Stimulated activated effector memory CD8-positive, alpha-beta T cell treated with anti-CD3 and anti-CD28 coated beads, Interleukin-12 subunit alpha, Interleukin-12 subunit beta, amount 100 ng/mL, for 72 hours (primary cell): ENCODE measurements around the gene FLVCR1.
A peak's percentile ranks its signal among the peaks of the same experiment; 100 is the strongest.
"Not testable (repeated sequence)": the region's sequence is repeated elsewhere in the genome, so short reads cannot be mapped to it uniquely, and the experiment has no call there.

Experiments used
- ATAC-seq: fragments of 150-1000 bp; cut with Tn5 transposase; 2 replicates; pipeline ENCODE4 v1.10.0; 2021
- DNase-seq, 2 donors: peaks; one replicate each; pipeline ENCODE4 v3.0.0; 2021 to 2022; ENCODE audit warnings: low spot score in 2 of 2
- H3K27ac Mint-ChIP-seq: one replicate; pipeline ENCODE4 v1.8.0; 2022; ENCODE audit warnings: mild to moderate bottlenecking, mixed read lengths
- H3K36me3 Mint-ChIP-seq: one replicate; pipeline ENCODE4 v1.8.0; 2022; ENCODE audit warnings: mild to moderate bottlenecking, mixed read lengths
- H3K4me1 Mint-ChIP-seq: one replicate; pipeline ENCODE4 v1.8.0; 2022; ENCODE audit warnings: mixed read lengths
- H3K4me3 Mint-ChIP-seq: one replicate; pipeline ENCODE4 v1.8.0; 2022; ENCODE audit warnings: mild to moderate bottlenecking, mixed read lengths
- H3K9me3 Mint-ChIP-seq: one replicate; pipeline ENCODE4 v1.8.0; 2022; ENCODE audit warnings: mixed read lengths

The FLVCR1 gene

GRCh38 chr1:212857992-212858460 is at the start of gene FLVCR1:
TSS of gene FLVCR1 (plus strand) at chr1:212858275. CDS start at chr1:212858453, 178 bp downstream.
- H3K4me3 Mint-ChIP-seq, result no peak within 1 kb of the TSS
- peak; percentile 84 to 97 for DNase-seq
- H3K9me3 Mint-ChIP-seq, result no peaks in the 10 kb centered on the region
- H3K36me3 Mint-ChIP-seq, result peaks cover 12% of the 10 kb centered on the region
- peak within 1 kb of the TSS; percentile 97 for H3K27ac Mint-ChIP-seq
- H3K4me1 Mint-ChIP-seq, result peaks cover 16% of the 10 kb centered on the region
- ATAC-seq, result peak; percentile 99

GRCh38 chr1:212814537-212815334 is 43.3 kb upstream of the FLVCR1 start:
- Mint-ChIP-seq H3K9me3 (no peaks in the 10 kb centered on the region), H3K4me3 (no peak overlapping the region), H3K36me3 (peaks cover 24% of the 10 kb centered on the region), H3K27ac (no peak overlapping the region), H3K4me1 (no peaks in the 10 kb centered on the region)
- DNase-seq (no peak), ATAC-seq (no peak)

- H3K4me1 Mint-ChIP-seq, result no peaks in the 10 kb centered on the region
- no peak for DNase-seq
- no peak for ATAC-seq
- no peak overlapping the region for H3K27ac Mint-ChIP-seq
- H3K9me3 Mint-ChIP-seq, result no peaks in the 10 kb centered on the region
- no peak overlapping the region for H3K4me3 Mint-ChIP-seq
- peaks cover 14% of the 10 kb centered on the region for H3K36me3 Mint-ChIP-seq
Observed at GRCh38 chr1:212816567-212817278, 41.4 kb upstream of the FLVCR1 start.

GRCh38 chr1:212819726-212820125 is 38.3 kb upstream of the FLVCR1 start:
- H3K36me3 Mint-ChIP-seq, result no peaks in the 10 kb centered on the region
- no peaks in the 10 kb centered on the region for H3K4me1 Mint-ChIP-seq
- DNase-seq (no peak), ATAC-seq (no peak)
- H3K27ac Mint-ChIP-seq, result no peak overlapping the region
- peaks cover 2% of the 10 kb centered on the region for H3K9me3 Mint-ChIP-seq
- H3K4me3 Mint-ChIP-seq, result no peak overlapping the region

GRCh38 chr1:212820969-212821368 is 37.1 kb upstream of the FLVCR1 start:
- Mint-ChIP-seq H3K36me3 (no peaks in the 10 kb centered on the region), H3K4me3 (no peak overlapping the region), H3K4me1 (no peaks in the 10 kb centered on the region), H3K9me3 (peaks cover 8% of the 10 kb centered on the region), H3K27ac (no peak overlapping the region)
- ATAC-seq, result no peak
- DNase-seq, result no peak

GRCh38 chr1:212822956-212823355 is 35.1 kb upstream of the FLVCR1 start:
- no peaks in the 10 kb centered on the region for H3K4me1 Mint-ChIP-seq
- no peak overlapping the region for H3K27ac Mint-ChIP-seq
- no peak for DNase-seq
- no peak for ATAC-seq
- H3K9me3 Mint-ChIP-seq, result peaks cover 12% of the 10 kb centered on the region
- H3K4me3 Mint-ChIP-seq, result no peak overlapping the region
- no peaks in the 10 kb centered on the region for H3K36me3 Mint-ChIP-seq

- DNase-seq (no peak), ATAC-seq (no peak)
- peaks cover 12% of the 10 kb centered on the region for H3K9me3 Mint-ChIP-seq
- H3K36me3 Mint-ChIP-seq, result no peaks in the 10 kb centered on the region
- no peak overlapping the region for H3K4me3 Mint-ChIP-seq
- H3K4me1 Mint-ChIP-seq, result no peaks in the 10 kb centered on the region
- H3K27ac Mint-ChIP-seq, result no peak overlapping the region
Observed at GRCh38 chr1:212824201-212824600, 33.9 kb upstream of the FLVCR1 start.

- H3K27ac Mint-ChIP-seq, result no peak overlapping the region
- no peak overlapping the region for H3K4me3 Mint-ChIP-seq
- ATAC-seq, result no peak
- H3K4me1 Mint-ChIP-seq, result no peaks in the 10 kb centered on the region
- no peak for DNase-seq
- peaks cover 12% of the 10 kb centered on the region for H3K9me3 Mint-ChIP-seq
- no peaks in the 10 kb centered on the region for H3K36me3 Mint-ChIP-seq
Observed at GRCh38 chr1:212825798-212826452, 32.1 kb upstream of the FLVCR1 start.

- H3K4me3 Mint-ChIP-seq, result no peak overlapping the region
- H3K27ac Mint-ChIP-seq, result no peak overlapping the region
- DNase-seq (no peak), ATAC-seq (no peak)
- H3K36me3 Mint-ChIP-seq, result no peaks in the 10 kb centered on the region
- H3K9me3 Mint-ChIP-seq, result peaks cover 12% of the 10 kb centered on the region
- H3K4me1 Mint-ChIP-seq, result peaks cover 5% of the 10 kb centered on the region
Observed at GRCh38 chr1:212827171-212827776, 30.8 kb upstream of the FLVCR1 start.

- no peak overlapping the region for H3K27ac Mint-ChIP-seq
- H3K9me3 Mint-ChIP-seq, result peaks cover 12% of the 10 kb centered on the region
- no peak overlapping the region for H3K4me3 Mint-ChIP-seq
- peaks cover 5% of the 10 kb centered on the region for H3K4me1 Mint-ChIP-seq
- ATAC-seq (no peak), DNase-seq (no peak)
- no peaks in the 10 kb centered on the region for H3K36me3 Mint-ChIP-seq
Observed at GRCh38 chr1:212827831-212828278, 30.2 kb upstream of the FLVCR1 start.

GRCh38 chr1:212828395-212828794 is 29.7 kb upstream of the FLVCR1 start:
- Mint-ChIP-seq H3K4me1 (peaks cover 5% of the 10 kb centered on the region), H3K36me3 (no peaks in the 10 kb centered on the region), H3K4me3 (no peak overlapping the region), H3K27ac (no peak overlapping the region), H3K9me3 (peaks cover 12% of the 10 kb centered on the region)
- no peak for ATAC-seq
- DNase-seq, result no peak

- H3K4me3 Mint-ChIP-seq, H3K4me1 Mint-ChIP-seq, DNase-seq, H3K36me3 Mint-ChIP-seq, H3K27ac Mint-ChIP-seq, H3K9me3 Mint-ChIP-seq: not testable (repeated sequence)
- peak; percentile 21 for ATAC-seq
Observed at GRCh38 chr1:212833211-212834207, 24.6 kb upstream of the FLVCR1 start.

GRCh38 chr1:212838145-212838544 is 19.9 kb upstream of the FLVCR1 start:
- Mint-ChIP-seq H3K27ac (no peak overlapping the region), H3K4me1 (no peaks in the 10 kb centered on the region), H3K4me3 (no peak overlapping the region), H3K9me3 (no peaks in the 10 kb centered on the region), H3K36me3 (no peaks in the 10 kb centered on the region)
- ATAC-seq, result no peak
- no peak for DNase-seq

GRCh38 chr1:212844521-212844920 is 13.6 kb upstream of the FLVCR1 start:
- not testable (repeated sequence) for DNase-seq, H3K36me3 Mint-ChIP-seq, H3K4me3 Mint-ChIP-seq, H3K4me1 Mint-ChIP-seq, H3K27ac Mint-ChIP-seq, ATAC-seq, H3K9me3 Mint-ChIP-seq
